Measurements from ENCODE around the gene C19orf47. TPM values are rescaled to one million over a fixed set of nuclear protein-coding genes. Genes with fewer than 3 reads are reported as not detected.

C19orf47 gene
- total RNA-seq, 4 donors from 2014 or later: 10.0 to 14.1 (median 11.7) TPM

GRCh38 chr19:40357640-40358039, 9.4 kb upstream of the C19orf47 start:
- no peak for DNase-seq
- Histone ChIP-seq H3K27ac (no peak overlapping the region), H3K27me3 (no peaks in the 10 kb centered on the region), H3K9me3 (no peaks in the 10 kb centered on the region), H3K4me1 (peaks cover 3 to 20% (median 4%) of the 10 kb centered on the region in 3 donors), H3K36me3 (peaks cover 0 to 35% (median 0%) of the 10 kb centered on the region in 3 donors), H3K4me3 (no peak overlapping the region)
- intact Hi-C loops (cut with DNase I): no loop called here
- 78 to 83% methylated on average over 3 of the region's 3 CpGs for WGBS, 2 donors
- no peak for TF ChIP-seq POLR2A (IDR thresholded peaks at IDR 0.05)
- no peak for TF ChIP-seq CTCF (IDR thresholded peaks at IDR 0.05)

GRCh38 chr19:40356681-40357595, 8.7 kb upstream of the C19orf47 start:
- Histone ChIP-seq H3K36me3 (peaks cover 0 to 35% (median 0%) of the 10 kb centered on the region in 3 donors), H3K27ac (no peak overlapping the region), H3K9me3 (no peaks in the 10 kb centered on the region), H3K4me1 (peaks cover 3 to 20% (median 4%) of the 10 kb centered on the region in 3 donors), H3K4me3 (no peak overlapping the region), H3K27me3 (no peaks in the 10 kb centered on the region)
- TF ChIP-seq CTCF (IDR thresholded peaks at IDR 0.05): no peak
- no peak for TF ChIP-seq POLR2A (IDR thresholded peaks at IDR 0.05)
- no peak for DNase-seq
- 87 to 90% methylated on average over 6 of the region's 6 CpGs for WGBS, 2 donors
- intact Hi-C loops (cut with DNase I): no loop called here

- TF ChIP-seq CTCF (IDR thresholded peaks at IDR 0.05): no peak
- Histone ChIP-seq H3K4me1 (peaks cover 3 to 17% (median 4%) of the 10 kb centered on the region in 3 donors), H3K27me3 (no peaks in the 10 kb centered on the region), H3K4me3 (no peak overlapping the region), H3K9me3 (no peaks in the 10 kb centered on the region), H3K27ac (no peak overlapping the region), H3K36me3 (peaks cover 0 to 35% (median 0%) of the 10 kb centered on the region in 3 donors)
- DNase-seq: no peak
- WGBS, 2 donors: 84 to 85% methylated on average over 9 of the region's 9 CpGs
- intact Hi-C loops (cut with DNase I): no loop called here
Observed at GRCh38 chr19:40355975-40356680, 7.9 kb upstream of the C19orf47 start.

- Histone ChIP-seq H3K36me3 (peaks cover 0 to 5% (median 0%) of the 10 kb centered on the region in 3 donors), H3K27me3 (no peaks in the 10 kb centered on the region), H3K27ac (peak overlapping the region; percentile 81 to 91 (median 91)), H3K9me3 (no peaks in the 10 kb centered on the region), H3K4me3 (peak overlapping the region; percentile 55 to 92 (median 85)), H3K4me1 (peaks cover 9 to 41% (median 14%) of the 10 kb centered on the region in 3 donors)
- DNase-seq: no peak
- WGBS, 2 donors: 11 to 17% methylated on average over 17 of the region's 17 CpGs
- no peak for TF ChIP-seq CTCF (IDR thresholded peaks at IDR 0.05)
- intact Hi-C loops (cut with DNase I): no loop called here
Observed at GRCh38 chr19:40348961-40349507, 837 bp upstream of the C19orf47 start.

Data from esophagus squamous epithelium (tissue), 5 donors.